Right renal pelvis (tissue), 4 donors: Measurements from ENCODE around the gene S100A9. TPM values are rescaled to one million over a fixed set of nuclear protein-coding genes. Genes with fewer than 3 reads are reported as not detected.

Source experiments
- DNase-seq, 4 donors: peaks; one replicate each; pipeline ENCODE4 v3.0.0-alpha.2; 2013; ENCODE audit warnings: low read depth in 4 of 4, low spot score in 3 of 4, missing footprints in 1 of 4
- polyA plus RNA-seq, 4 donors: library from polyadenylated mRNA; unstranded; fragments of 120-200 nt; gene quantifications; one replicate each; pipeline ENCODE4 v1.2.1, GENCODE V29; 2013; ENCODE audit not compliant: insufficient read length in 4 of 4

The S100A9 gene
- polyA plus RNA-seq, 4 donors = 7.8 to 23.3 (median 18.2) TPM

DNA sequence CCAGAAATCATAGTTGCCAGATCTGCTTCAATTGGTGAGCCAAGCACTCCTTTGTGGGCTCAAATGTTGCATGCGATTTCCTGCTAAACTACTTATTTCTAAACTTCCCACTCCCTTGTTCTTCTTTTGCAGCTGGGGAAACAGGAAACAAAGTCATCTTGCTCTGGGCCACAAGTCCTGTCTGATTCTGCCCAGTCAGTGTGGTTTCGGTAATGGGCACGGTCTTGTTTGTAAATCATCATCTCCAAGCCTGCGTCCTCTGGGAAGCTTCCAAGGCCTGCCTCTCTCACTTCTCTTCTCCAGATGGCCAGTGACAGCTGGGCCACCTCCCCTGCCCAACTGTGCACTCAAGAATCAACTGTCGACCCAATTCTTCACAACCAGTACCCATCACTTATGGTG is 28.8 kb downstream of the S100A9 start:
- no peak for DNase-seq

DNA sequence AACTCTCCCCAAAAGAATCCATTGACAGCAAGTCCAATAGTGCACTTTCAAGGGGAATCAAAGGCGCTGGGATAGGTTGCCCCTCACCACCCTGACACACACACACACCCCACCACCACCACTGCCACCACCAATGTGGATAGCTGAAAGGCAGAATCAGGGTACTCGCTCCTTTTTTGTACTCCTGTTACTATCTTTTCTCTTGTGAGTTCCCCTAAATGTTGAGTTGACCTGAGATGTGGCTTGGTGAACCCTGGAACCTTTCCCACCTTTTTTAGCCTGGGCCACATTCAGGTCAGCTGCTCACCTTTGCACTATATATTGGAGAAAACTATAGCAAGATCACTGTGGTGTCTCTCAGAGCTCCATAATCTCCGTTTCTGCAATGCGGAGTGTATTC is 29.3 kb downstream of the S100A9 start:
- no peak for DNase-seq

DNA sequence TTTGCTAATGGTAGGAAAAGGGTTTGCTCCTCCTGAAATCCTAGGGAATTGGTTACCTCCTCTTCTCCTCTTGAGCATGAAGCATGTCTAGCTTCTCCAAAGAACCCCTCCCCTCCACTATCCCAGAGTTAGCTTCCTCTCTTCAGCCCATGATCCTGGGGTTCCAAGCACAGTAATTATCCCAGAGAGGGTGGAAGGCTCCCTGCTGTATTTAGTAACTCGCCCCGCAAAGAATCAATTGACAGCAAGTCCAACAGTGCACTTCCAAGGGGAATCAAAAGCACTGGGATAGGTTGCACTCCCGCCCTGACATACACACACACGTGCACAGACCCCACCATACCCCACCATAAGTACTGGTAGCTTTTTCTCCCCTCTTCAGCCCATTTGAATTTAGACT is 30.1 kb downstream of the S100A9 start:
- DNase-seq = no peak

DNA sequence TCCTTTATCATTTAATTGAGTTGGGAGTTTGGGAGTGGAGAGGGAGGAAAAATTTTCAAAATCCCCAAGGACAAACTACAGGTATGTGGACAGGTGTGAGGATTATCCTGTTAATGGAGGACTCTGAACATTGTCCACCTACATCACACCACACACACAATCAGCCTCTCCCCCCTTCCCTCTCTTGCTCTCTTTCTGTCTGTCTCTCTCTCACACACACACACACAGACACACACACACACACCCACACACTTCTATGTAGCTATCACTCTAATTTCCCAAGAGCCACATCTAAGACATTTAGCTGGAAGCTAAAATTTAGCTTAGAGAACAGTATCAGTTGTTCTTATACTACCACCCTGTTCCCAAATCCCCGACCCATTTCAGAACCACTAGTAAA is 31.7 kb downstream of the S100A9 start:
- no peak for DNase-seq

DNA sequence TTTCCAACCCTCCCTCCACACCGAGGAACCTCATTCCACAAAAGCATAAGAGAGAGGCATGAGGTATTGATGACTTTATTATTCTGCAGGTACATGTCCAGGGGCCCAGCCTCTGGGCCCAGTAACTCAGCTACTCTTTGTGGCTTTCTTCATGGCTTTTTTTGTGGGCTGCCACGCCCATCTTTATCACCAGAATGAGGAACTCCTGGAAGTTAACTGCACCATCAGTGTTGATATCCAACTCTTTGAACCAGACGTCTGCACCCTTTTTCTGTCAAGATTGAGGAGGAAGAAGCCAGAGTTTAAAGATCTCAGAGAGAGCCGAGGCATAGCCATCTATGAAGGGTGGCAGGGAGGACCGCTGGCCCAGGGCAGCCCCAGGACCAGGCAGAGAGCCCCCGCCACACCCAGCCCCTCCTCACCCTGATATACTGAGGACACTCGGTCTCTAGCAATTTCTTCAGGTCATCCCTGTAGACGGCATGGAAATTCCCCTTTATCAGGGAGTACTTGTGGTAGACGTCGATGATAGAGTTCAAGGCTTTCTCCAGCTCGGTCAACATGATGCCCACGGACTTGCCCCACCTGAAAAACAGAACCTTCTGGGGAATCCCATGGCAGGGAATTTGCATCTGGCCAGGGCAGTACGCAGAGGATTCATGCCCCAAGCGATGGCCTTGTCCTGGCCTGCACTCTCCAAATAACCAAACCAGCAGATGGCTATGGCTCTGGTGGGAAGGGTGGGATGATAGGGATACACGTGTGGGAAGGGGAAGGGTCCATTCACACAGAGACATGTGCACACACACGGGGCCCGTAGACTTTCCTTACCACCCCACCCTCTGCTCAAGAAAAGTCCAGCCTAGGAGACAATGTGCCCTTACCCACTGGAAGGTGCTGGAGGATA is 32.6 kb downstream of the S100A9 start:
- DNase-seq = no peak

DNA sequence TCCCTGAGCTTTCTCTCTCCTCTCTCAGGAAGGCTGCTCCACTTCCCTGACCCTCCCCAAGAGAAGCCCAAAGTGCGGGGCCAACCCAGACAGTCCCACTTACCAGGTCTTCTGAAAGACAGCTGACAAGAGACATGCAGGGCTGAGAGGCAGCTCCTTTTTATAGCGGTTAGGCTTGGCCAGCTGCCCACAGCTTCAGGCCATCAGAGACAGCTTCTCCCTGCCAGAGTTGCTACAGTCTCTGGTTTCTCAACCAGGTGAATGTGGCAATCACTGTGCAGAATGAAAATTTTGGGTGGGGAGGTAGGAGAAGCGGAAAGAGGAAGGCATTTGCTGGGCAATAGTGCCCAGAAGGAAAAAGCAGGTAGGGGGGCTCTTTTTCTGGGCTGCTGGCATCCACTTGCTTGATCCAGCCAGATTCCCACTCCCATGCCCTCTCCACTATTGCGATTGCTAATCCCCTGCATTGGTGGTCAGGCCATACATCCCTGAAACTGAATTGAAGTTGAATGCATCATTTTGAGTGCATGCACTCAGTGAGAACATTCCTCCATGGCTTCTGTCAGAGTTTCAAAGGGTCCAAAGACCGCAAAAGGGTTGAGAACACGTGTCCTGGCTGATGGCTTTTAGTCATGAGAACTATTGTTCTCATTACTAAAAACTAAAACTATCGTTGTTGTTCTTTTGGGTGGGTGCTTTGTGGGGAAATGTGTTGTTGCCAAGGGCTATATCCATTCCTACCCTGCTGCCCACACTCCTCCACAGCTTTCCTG is 33.5 kb downstream of the S100A9 start, which contains the start of gene S100A8:
Gene S100A8 (minus strand): TSS at position 136 of the 773 bp plus-strand sequence. CDS start 538 bp downstream, outside the sequence.
- DNase-seq = no peak

DNA sequence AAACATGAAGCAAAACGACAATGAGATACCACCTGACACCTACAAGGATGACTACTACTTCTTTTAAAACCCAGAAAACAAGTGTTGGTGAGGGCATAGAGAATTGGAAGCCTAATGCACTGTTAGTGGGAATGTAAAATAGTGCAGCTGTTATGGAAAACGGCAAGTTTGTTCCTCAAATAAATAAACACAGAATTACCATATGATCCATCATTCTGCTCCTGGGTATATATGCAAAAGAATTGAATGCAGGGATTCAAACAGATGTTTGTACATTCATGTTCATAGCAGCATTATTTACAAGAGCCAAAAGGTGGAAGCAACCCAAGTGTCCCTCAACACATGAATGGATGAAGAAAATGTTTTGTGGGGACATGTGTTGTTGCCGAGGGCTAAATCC is 34.6 kb downstream of the S100A9 start:
- DNase-seq = no peak

DNA sequence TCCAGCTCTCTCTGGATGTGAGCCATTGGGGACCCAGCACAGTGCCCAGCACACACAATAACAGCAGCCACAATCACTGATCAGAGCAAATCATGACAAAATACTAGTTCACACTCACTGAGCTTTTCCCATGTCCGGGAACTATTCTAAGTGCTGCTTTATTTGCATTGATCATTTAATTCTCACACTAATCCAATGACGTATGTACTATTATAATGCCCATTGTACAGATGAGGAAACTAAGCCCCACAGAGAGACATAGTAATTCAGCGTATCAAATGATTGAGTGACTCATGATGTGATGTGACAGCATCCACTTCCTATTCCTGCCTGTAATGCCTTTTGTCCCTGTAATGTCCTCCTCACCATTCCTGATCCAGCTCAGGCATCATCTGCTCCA is 35.2 kb downstream of the S100A9 start:
- no peak for DNase-seq

DNA sequence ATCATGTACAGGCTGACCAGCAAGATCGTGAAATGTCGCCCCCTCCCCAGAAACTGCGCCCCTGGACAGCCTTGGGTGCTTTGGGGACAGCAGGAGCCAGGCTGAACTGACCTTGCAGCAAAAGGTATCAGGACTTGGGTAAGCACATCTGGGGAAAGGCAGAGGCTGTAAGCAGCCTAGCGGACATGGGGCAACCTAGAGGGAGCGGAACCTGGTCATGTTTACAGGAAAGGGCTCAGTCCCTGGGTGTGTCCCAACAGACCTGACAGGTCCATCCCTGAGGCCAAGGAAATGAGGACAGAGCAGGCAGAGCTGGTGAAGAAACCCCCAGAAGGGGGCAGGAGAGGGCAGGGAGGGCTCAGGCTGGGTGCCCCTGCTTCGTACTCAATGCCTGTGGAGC is 36.3 kb downstream of the S100A9 start:
- DNase-seq = no peak

DNA sequence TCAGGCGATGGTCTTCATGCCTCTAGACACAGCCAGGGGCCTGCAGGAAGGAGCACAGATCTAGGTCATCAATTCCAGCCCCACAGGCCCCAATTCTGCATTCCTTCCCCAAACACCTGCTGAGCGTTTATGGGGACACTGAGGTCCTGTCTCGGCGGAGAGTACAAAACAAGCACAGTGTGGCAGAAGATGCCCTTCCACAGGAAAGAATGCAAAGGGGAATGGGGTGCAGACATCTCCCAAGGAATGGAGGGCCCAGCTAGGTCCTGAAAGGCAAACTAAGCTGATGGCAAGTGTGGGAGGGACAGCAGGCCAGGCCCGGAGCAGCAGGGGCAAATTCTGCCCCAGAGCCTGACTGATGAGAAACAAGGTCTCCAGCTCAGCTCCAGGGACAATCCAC is 36.7 kb downstream of the S100A9 start:
- DNase-seq = no peak

DNA sequence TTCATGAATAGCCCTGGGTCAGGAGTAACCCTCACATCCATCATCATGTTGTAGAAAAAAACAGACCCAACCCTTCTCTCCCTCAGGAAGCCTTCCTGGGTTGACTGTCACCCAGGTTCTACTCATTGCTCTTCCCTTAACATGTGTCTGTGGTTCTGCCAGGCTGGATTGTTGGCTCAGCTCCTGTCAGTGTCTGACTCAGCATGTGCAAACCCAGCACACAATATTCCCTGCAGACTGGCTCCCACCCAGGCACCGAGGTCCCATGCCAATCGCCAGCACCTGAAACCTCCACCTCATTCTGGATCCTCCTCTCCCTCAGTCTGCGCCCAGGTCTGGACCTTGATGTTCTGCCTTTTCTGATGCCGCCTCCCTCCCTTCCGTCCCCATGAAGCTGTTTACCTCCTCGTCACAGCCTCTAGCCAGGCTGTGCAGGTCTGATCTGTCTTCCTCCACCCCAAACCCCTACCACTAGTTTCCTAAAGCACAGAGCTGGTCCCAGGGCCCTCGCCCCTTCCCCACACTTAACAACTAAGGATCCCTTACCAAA is 37.6 kb downstream of the S100A9 start:
- no peak for DNase-seq

DNA sequence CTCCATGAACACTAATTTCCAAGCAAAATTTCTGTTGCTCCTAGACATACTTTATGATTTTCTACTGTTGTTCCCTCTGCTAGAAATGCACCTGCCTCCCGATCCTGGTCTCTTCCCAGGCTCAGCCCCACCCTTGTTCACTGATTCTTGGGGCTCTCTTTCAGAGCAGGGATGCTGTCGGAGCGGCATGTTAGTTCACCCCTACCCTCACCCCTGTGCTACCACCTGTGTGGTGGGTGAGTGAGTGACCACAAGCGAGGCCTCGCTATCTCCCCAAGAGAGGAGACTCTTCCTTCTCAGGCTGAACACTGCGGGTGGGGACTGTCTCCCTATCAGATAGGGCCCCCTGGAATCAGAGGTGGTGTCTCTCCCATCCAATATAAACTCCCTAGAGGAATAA is 38.1 kb downstream of the S100A9 start:
- DNase-seq = no peak

DNA sequence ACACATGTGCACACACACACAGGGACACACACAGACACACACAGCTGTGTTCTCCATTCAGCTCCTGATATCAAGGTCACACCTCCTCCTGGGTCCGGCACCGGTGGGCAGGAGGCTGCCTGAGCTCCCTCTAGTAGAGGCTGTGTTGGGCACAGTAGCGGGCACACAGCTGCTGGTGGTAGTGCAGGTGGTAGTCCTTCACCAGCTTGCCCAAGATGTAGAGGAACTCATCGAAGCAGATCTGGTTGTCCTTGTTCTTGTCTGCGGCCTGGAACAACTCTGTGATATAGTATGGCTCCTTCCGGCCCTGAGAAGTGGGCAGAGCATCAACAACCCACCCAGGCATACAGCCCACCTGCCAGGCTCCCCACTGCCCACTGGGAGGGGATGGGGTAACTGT is 38.8 kb downstream of the S100A9 start:
- no peak for DNase-seq

DNA sequence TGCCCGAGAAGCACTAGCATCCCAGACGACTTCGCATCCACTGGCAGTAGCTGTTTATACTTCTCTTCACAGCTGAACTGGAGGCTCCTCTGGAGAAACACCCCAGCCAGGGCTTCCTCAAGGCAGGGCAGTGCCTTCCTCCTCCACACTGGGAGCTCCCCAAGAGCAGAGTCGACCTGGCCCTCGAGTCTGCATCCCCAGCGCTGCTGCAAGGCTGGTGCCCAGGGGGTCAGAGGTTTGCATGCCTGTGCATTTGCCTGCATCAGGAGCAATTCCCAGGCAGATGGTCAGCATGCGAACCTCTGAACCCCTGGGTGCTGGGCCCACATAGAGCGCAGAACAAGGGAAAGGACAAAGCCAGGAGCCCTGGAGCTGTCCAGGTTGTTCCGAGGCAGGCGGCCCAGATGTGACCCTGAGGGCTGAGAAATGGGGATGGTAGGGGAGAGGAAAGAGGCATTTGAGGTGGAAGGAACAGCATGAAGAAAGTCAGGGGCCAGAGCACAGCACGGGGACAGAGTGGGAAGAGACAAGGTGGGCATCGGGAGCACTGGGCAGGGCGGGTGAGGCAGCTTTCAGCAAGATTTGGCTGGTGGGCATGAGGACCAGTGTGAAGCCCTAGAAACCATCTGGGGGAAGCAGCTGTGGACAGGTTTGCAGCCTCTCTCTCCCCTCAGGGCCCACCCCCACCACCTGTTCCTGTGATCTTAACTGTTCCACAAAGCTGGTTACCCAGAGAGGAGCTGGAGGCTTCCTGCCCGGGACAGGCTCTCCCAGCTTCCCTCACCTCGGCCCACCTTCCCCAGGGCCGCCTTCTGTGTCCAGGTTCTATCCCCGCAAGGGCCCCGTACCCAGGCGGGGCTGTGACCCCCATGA is 39.6 kb downstream of the S100A9 start:
- no peak for DNase-seq

DNA sequence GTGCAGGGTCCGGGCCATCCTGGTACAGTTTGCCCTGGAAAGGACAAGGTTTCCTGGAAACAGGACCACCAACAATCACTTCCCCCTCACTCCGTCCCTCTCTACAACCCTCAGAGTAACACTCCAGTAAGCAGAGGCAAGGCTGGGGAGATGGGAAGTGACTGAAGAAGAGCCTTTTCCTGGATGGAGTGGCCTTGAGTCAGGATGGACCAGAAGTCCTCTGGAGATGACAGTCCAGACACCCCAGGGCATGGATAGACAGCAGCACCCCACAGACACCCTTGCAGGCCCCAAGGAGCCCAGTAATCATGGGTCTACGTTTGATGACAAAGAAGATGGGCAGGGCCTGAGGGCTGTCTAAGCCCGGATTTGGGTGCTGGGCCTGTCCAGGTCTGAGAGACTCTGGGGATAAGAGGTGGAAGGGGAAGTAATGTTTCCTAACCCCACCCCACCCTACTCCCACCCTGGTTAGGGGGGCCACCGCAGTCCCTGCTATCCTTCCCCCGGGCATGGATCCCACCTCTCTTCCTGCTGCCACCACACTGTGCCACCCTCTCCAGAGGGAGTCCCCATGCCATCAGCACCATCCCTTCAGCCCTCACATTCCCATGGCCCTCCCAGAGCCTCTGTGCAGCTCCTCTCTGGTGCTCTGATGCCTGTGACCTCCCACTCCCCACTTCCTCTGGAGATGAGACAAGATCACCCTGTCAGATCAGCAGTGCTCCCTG is 40.4 kb downstream of the S100A9 start:
- DNase-seq = no peak

DNA sequence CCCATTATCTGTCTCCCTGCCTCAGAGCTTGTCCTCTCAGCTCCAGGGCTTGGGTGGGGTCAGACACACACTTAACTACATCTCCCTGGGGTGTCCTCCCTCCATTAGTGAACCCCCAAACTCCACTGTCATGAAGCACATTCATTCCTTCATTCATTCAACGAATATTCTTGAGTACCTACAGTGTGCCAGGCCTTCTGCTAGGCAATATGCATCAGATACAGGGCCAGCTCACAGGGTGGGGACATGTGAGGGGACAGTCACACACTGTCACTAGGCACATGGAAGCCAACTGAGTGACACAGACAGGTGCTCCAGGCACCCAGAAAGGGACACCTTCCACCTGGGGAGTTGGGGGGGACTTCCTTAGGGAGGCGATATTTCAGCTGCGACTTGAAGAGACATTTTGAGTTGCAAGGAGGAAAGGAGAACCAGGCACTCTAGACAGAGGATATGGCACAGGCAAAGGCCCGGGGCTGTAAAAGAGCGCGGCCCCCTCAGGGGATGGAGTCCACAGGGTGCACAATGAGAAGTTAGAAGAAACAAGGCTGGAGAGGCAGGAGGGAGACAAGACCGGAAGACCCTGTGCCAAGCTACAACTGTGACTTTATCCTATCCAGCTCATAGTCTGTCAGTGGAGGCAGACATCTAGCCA is 41.9 kb downstream of the S100A9 start:
- DNase-seq = no peak

DNA sequence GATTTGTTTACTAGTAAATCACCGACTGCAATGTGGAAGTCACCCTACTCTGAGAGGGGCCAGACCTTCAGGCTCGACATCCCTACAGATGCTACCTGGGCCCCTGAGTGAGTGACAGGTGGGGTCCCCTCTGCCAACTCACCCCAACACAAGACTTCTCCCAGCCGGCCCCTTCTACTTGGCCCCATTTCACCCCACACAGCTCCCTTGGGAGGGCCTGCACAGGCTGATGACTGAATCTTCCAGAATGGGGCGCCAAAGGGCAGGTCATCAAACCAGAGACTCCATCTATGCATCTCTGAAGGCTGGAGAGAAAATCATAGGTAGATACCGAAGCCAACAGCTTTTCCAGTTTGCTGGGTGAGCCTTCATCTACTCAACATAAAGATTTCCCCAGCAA is 42.6 kb downstream of the S100A9 start:
- DNase-seq = no peak

DNA sequence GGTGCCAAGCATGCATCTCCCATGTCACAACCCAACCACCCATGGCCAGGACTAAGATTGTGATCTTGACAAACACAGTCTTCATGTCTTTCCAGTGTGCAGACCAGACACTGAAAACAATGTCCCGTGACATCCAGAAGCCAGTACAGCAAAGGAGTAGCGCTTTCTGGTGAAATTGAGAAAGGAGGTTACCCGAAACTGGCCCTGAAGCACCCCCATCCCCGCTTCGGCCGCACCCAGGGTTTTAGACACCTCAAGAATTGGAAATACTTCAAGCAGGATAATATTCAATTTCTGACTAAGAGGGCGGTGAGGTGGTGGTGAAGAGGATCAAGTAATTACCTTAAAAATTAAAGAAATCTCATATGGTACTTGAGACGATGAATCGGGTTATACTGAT is 43.8 kb downstream of the S100A9 start:
- DNase-seq = no peak

DNA sequence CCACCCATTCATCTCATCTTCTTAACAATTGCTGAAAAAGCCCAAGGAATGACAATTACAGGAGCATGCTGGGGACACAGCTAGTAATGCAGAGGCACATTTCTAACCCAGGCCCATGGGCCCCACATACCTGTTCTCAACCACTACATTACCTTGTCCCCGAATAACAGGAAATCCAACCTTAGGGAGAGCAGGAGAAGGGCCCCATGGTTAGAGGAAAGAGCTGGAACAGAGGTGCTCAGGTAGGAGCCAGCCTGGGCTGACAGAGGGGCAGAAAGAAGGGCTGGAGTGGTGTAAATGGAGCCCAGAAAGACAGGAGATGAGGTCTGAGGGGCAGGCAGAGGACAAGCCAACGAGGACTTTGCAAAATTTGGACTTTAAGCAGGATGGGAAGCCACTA is 44.6 kb downstream of the S100A9 start:
- DNase-seq = no peak
